Measurements from ENCODE around the gene ANLN. TPM values are rescaled to one million over a fixed set of nuclear protein-coding genes. Genes with fewer than 3 reads are reported as not detected.

ANLN gene
- total RNA-seq, 3 donors from 2014 or later (not counting 1 experiment from before 2014, with no cell fraction given): 1.7 to 2.9 (median 2.0) TPM

DNA sequence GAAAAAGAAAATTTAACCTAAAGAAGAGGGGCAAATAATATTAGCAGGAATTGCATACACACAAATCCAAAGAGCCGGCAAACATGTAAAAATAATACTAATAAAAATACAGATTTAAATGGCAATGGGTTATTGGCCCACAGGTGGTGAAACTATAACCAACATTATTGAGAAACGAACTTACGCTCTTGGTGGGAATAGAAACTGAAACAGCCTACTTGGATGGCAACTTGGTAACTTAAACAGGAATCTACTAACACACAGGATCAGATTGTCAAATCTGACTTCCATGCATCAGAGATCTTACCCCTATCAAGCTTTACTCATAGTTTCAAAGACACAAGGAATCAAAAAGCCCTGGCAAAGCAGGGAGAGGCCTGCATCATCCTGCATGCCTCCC lies 66.5 kb downstream of the ANLN start:
- Histone ChIP-seq H3K4me3 (ENCODE audit: low read length) (no peak overlapping the region), H3K27ac (ENCODE audit: low read length) (no peak overlapping the region), H3K27me3 (ENCODE audit: control insufficient read depth, insufficient read depth, low read length) (no peaks in the 10 kb centered on the region), H3K36me3 (ENCODE audit: control insufficient read depth, insufficient read depth, low read length) (no peaks in the 10 kb centered on the region), H3K9me3 (ENCODE audit: control insufficient read depth, insufficient read depth, low read length) (no peaks in the 10 kb centered on the region), H3K4me1 (ENCODE audit: control insufficient read depth, insufficient read depth, low read length) (no peaks in the 10 kb centered on the region)
- DNase-seq (no peak), ATAC-seq (no peak)
- 100% methylated on average over 2 of the region's 3 CpGs for WGBS (ENCODE audit: insufficient coverage)
- no peak overlapping the region for H3K4me3 Mint-ChIP-seq
- TF ChIP-seq, protein P1, sequence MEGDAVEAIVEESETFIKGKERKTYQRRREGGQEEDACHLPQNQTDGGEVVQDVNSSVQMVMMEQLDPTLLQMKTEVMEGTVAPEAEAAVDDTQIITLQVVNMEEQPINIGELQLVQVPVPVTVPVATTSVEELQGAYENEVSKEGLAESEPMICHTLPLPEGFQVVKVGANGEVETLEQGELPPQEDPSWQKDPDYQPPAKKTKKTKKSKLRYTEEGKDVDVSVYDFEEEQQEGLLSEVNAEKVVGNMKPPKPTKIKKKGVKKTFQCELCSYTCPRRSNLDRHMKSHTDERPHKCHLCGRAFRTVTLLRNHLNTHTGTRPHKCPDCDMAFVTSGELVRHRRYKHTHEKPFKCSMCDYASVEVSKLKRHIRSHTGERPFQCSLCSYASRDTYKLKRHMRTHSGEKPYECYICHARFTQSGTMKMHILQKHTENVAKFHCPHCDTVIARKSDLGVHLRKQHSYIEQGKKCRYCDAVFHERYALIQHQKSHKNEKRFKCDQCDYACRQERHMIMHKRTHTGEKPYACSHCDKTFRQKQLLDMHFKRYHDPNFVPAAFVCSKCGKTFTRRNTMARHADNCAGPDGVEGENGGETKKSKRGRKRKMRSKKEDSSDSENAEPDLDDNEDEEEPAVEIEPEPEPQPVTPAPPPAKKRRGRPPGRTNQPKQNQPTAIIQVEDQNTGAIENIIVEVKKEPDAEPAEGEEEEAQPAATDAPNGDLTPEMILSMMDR (IDR thresholded peaks at IDR 0.05): no peak
- no peak overlapping the region for H3K27ac Mint-ChIP-seq
- no peaks in the 10 kb centered on the region for H3K9me3 Mint-ChIP-seq
- H3K27me3 Mint-ChIP-seq (ENCODE audit: low read depth in 2 of 2): no peaks in the 10 kb centered on the region
- H3K36me3 Mint-ChIP-seq: no peaks in the 10 kb centered on the region
- intact Hi-C loops (cut with micrococcal nuclease): no loop called here
- H3K4me1 Mint-ChIP-seq: no peaks in the 10 kb centered on the region

DNA sequence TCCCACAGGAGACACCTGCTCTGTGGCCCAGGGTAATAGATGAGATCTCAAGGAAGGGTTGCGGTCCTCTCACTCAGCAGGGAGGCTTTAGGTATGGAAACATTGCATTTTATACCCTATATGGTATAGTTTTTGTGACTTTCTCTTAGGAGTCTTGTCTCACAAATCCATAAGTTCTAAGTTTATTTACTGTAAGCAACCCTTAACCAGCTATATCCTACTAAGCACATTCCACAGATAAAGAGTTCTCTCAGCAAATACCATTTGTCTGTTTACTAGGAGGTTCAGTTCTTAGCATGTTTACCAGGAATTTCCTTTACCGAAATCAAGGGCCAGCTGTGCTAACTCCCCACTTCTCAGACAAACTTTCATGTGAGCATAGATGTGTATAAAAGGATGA lies 66.9 kb downstream of the ANLN start:
- intact Hi-C loops (cut with micrococcal nuclease): no loop called here
- H3K27ac Mint-ChIP-seq: no peak overlapping the region
- no peak for ATAC-seq

DNA sequence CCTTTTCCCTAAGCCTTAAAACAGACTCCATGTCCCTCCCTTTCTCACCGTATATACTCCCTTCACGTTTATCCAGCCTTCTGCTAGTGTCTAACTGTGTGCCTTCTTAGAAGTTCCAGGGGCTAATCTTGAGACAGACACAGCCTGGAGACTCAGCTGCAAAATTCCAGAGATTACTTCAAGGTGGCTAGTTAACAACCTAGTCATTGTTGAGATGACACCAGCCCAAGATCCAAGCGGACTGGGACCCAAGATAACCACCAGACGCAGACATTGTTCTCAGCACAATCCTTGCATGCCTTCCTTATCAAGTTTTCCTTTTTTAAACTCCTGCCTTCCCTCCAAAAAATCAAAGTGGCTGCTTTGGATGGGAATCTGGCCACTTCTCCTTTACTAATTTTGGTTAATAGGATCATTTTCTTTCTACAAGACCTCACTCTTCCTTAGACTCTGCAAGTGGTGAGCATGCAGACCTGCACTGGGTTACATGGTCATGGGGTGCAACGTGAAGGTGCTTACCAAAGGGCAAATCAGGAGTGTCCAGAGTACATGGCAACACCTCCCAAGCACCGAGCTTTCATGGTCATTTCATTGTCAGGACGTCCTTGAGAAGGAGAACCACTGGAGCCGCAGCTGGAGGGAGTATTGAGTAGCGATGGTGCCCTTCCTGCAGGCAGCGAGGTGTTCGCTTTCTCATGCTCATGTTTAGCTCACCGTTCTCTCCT lies 69.7 kb downstream of the ANLN start:
- intact Hi-C loops (cut with micrococcal nuclease): no loop called here
- WGBS (ENCODE audit: insufficient coverage): 94% methylated on average over 12 of the region's 12 CpGs
- ATAC-seq: no peak
- no peak for DNase-seq
- Mint-ChIP-seq H3K27ac (no peak overlapping the region), H3K4me1 (no peaks in the 10 kb centered on the region), H3K4me3 (no peak overlapping the region), H3K36me3 (no peaks in the 10 kb centered on the region), H3K9me3 (no peaks in the 10 kb centered on the region), H3K27me3 (ENCODE audit: low read depth in 2 of 2) (peaks cover 5 to 6% of the 10 kb centered on the region in 2 donors)
- H3K4me3 ChIP-seq (ENCODE audit: low read length): no peak overlapping the region
- H3K27me3 ChIP-seq (ENCODE audit: control insufficient read depth, insufficient read depth, low read length): no peaks in the 10 kb centered on the region
- H3K27ac ChIP-seq (ENCODE audit: low read length): no peak overlapping the region
- TF ChIP-seq, protein P1 (IDR thresholded peaks at IDR 0.05): no peak
- H3K36me3 ChIP-seq (ENCODE audit: control insufficient read depth, insufficient read depth, low read length): no peaks in the 10 kb centered on the region
- H3K4me1 ChIP-seq (ENCODE audit: control insufficient read depth, insufficient read depth, low read length): no peaks in the 10 kb centered on the region
- no peaks in the 10 kb centered on the region for H3K9me3 ChIP-seq (ENCODE audit: control insufficient read depth, insufficient read depth, low read length)

More for the DNA sequence above, 66.9 kb downstream of the ANLN start:
- H3K36me3 Mint-ChIP-seq: no peaks in the 10 kb centered on the region
- H3K9me3 ChIP-seq (ENCODE audit: control insufficient read depth, insufficient read depth, low read length): no peaks in the 10 kb centered on the region
- TF ChIP-seq, protein P1 (IDR thresholded peaks at IDR 0.05): no peak
- H3K4me3 ChIP-seq (ENCODE audit: low read length): no peak overlapping the region
- no peaks in the 10 kb centered on the region for H3K4me1 ChIP-seq (ENCODE audit: control insufficient read depth, insufficient read depth, low read length)
- H3K27me3 ChIP-seq (ENCODE audit: control insufficient read depth, insufficient read depth, low read length): no peaks in the 10 kb centered on the region
- no peak overlapping the region for H3K27ac ChIP-seq (ENCODE audit: low read length)
- H3K9me3 Mint-ChIP-seq: no peaks in the 10 kb centered on the region
- no peaks in the 10 kb centered on the region for H3K36me3 ChIP-seq (ENCODE audit: control insufficient read depth, insufficient read depth, low read length)
- H3K4me1 Mint-ChIP-seq: no peaks in the 10 kb centered on the region
- no peak overlapping the region for H3K4me3 Mint-ChIP-seq
- no peaks in the 10 kb centered on the region for H3K27me3 Mint-ChIP-seq (ENCODE audit: low read depth in 2 of 2)
- DNase-seq: no peak
- 100% methylated on average over 1 of the region's 2 CpGs for WGBS (ENCODE audit: insufficient coverage)
